Mesenchymal stem cell (in vitro differentiated cells and primary cell): ENCODE results near the gene LUZP1.

Experiments used
- DNase-seq: peaks from one replicate; pipeline ENCODE4 v3.0.0-alpha.2; 2013
- H2AFZ ChIP-seq: one replicate; pipeline ENCODE4 v1.6.1; 2013; ENCODE audit warnings: low read depth, mild to moderate bottlenecking, control low read depth, inconsistent platforms, low read length, moderate library complexity
- H2AK5ac ChIP-seq: 2 replicates; pipeline ENCODE4 v1.6.1; 2013; ENCODE audit warnings: low read length, moderate library complexity, mild to moderate bottlenecking, inconsistent platforms; ENCODE audit not compliant: severe bottlenecking
- H2BK120ac ChIP-seq: one replicate; pipeline ENCODE4 v1.6.1; 2013; ENCODE audit warnings: low read depth, mild to moderate bottlenecking, inconsistent platforms, low read length, moderate library complexity
- H2BK12ac ChIP-seq, 2 experiments: one replicate each; pipeline ENCODE4 v1.6.1; 2013; ENCODE audit warnings: inconsistent platforms in 2 of 2, low read length in 2 of 2, mild to moderate bottlenecking in 2 of 2, moderate library complexity in 2 of 2, control low read depth in 1 of 2
- H2BK15ac ChIP-seq: one replicate; pipeline ENCODE4 v1.6.1; 2013; ENCODE audit warnings: mild to moderate bottlenecking, low read depth, inconsistent platforms; ENCODE audit not compliant: poor library complexity, severe bottlenecking
- H2BK5ac ChIP-seq: 2 replicates; pipeline ENCODE4 v1.6.1; 2013; ENCODE audit warnings: low read depth, mild to moderate bottlenecking, low read length, control low read depth, inconsistent platforms; ENCODE audit not compliant: poor library complexity, severe bottlenecking
- H3K14ac ChIP-seq, 2 experiments: one replicate each; pipeline ENCODE4 v1.6.1; 2013; ENCODE audit warnings: inconsistent platforms in 2 of 2, low read length in 2 of 2, control low read depth in 1 of 2, mild to moderate bottlenecking in 1 of 2, moderate library complexity in 1 of 2
- H3K18ac ChIP-seq, 2 experiments: one replicate each; pipeline ENCODE4 v1.6.1; 2013; ENCODE audit warnings: inconsistent platforms in 2 of 2, low read length in 2 of 2, control low read depth in 1 of 2, low read depth in 1 of 2, mild to moderate bottlenecking in 1 of 2
- H3K23ac ChIP-seq, 2 experiments: one replicate each; pipeline ENCODE4 v1.6.1; 2013; ENCODE audit warnings: inconsistent platforms in 2 of 2, low read length in 2 of 2, mild to moderate bottlenecking in 2 of 2, moderate library complexity in 2 of 2, control low read depth in 1 of 2
- H3K27ac ChIP-seq: 2 replicates; pipeline ENCODE4 v1.5.1; 2013; ENCODE audit warnings: mild to moderate bottlenecking, moderate library complexity, low read length, control low read depth, inconsistent platforms; ENCODE audit not compliant: poor library complexity, severe bottlenecking
- H3K27me3 ChIP-seq, 2 experiments: 2 replicates each; pipeline versions ENCODE4 v1.6.1 to v1.7.0; 2013; ENCODE audit warnings: low read length in 2 of 2, mild to moderate bottlenecking in 2 of 2, moderate library complexity in 2 of 2, control low read depth in 1 of 2, inconsistent platforms in 1 of 2; ENCODE audit not compliant: control insufficient read depth in 1 of 2, insufficient read depth in 1 of 2
- H3K36me3 ChIP-seq, 2 experiments: 2 replicates each; pipeline versions ENCODE4 v1.6.1 to v1.7.0; 2013; ENCODE audit warnings: low read length in 2 of 2, control low read depth in 1 of 2, inconsistent platforms in 1 of 2, low read depth in 1 of 2, mild to moderate bottlenecking in 1 of 2; ENCODE audit not compliant: insufficient read depth in 2 of 2, control insufficient read depth in 1 of 2
- H3K4ac ChIP-seq, 2 experiments: one replicate each; pipeline ENCODE4 v1.6.1; 2013; ENCODE audit warnings: inconsistent platforms in 2 of 2, low read length in 2 of 2, mild to moderate bottlenecking in 2 of 2, moderate library complexity in 2 of 2, control low read depth in 1 of 2, low read depth in 1 of 2
- H3K4me1 ChIP-seq: 2 replicates; pipeline ENCODE4 v1.6.1; 2013; ENCODE audit warnings: low read depth, low read length, control low read depth; ENCODE audit not compliant: control insufficient read depth, insufficient read depth
- H3K4me2 ChIP-seq: 2 replicates; pipeline ENCODE4 v1.6.1; 2013; ENCODE audit warnings: low read length, mild to moderate bottlenecking, inconsistent platforms; ENCODE audit not compliant: poor library complexity, severe bottlenecking
- H3K4me3 ChIP-seq, 2 experiments: 2 replicates each; pipeline versions ENCODE4 v1.5.1 to v1.7.0; 2013; ENCODE audit warnings: low read length in 2 of 2, mild to moderate bottlenecking in 2 of 2, control low read depth in 1 of 2, low read depth in 1 of 2; ENCODE audit not compliant: insufficient read depth in 1 of 2
- H3K79me1 ChIP-seq: replicated peaks from 2 replicates; pipeline ENCODE4 v1.6.1; 2013; ENCODE audit warnings: mild to moderate bottlenecking, control low read depth, low read length, inconsistent platforms; ENCODE audit not compliant: poor library complexity, severe bottlenecking
- H3K9ac ChIP-seq: 2 replicates; pipeline ENCODE4 v1.7.0; 2013; ENCODE audit warnings: mild to moderate bottlenecking, low read length, moderate library complexity
- H3K9me3 ChIP-seq: 2 replicates; pipeline ENCODE4 v1.7.0; 2013; ENCODE audit warnings: mild to moderate bottlenecking, low read length; ENCODE audit not compliant: control insufficient read depth
- H4K8ac ChIP-seq: one replicate; pipeline ENCODE4 v1.6.1; 2013; ENCODE audit warnings: inconsistent platforms, mild to moderate bottlenecking, low read length, moderate library complexity
- H4K91ac ChIP-seq: one replicate; pipeline ENCODE4 v1.6.1; 2013; ENCODE audit warnings: mild to moderate bottlenecking, low read length, inconsistent platforms
- WGBS: methylation state at CpG from one replicate; pipeline ENCODE4 v1.1.7; 2013; ENCODE audit warnings: mixed read lengths; 5-methylcytosine and 5-hydroxymethylcytosine counted together

The LUZP1 gene

GRCh38 chr1:23057301-23057700 lies 111.4 kb downstream of the LUZP1 start:
- Histone ChIP-seq H2BK5ac (no peak overlapping the region), H3K23ac (no peak overlapping the region), H2BK15ac (no peak overlapping the region), H3K27me3 (no peaks in the 10 kb centered on the region), H3K79me1 (peaks cover 22% of the 10 kb centered on the region), H3K4me3 (no peak overlapping the region), H4K8ac (no peak overlapping the region), H3K4ac (no peak overlapping the region), H3K9me3 (no peaks in the 10 kb centered on the region), H3K27ac (no peak overlapping the region), H3K36me3 (peaks cover 12 to 78% of the 10 kb centered on the region in 2 experiments), H2AFZ (no peak overlapping the region), H2BK12ac (no peak overlapping the region), H3K4me1 (no peaks in the 10 kb centered on the region), H4K91ac (no peak overlapping the region), H2BK120ac (no peak overlapping the region), H2AK5ac (no peak overlapping the region), H3K14ac (no peak overlapping the region), H3K18ac (no peak overlapping the region), H3K9ac (no peak overlapping the region), H3K4me2 (no peak overlapping the region)
- over 99% methylated on average over 5 of the region's 5 CpGs for WGBS
- DNase-seq = no peak

GRCh38 chr1:23051290-23051909 lies 117.3 kb downstream of the LUZP1 start:
- H3K14ac ChIP-seq = no peak overlapping the region
- H4K8ac ChIP-seq = no peak overlapping the region
- no peak overlapping the region for H3K27ac ChIP-seq
- H2AFZ ChIP-seq = no peak overlapping the region
- H2BK120ac ChIP-seq = no peak overlapping the region
- no peak for DNase-seq
- H3K4me1 ChIP-seq = no peaks in the 10 kb centered on the region
- no peaks in the 10 kb centered on the region for H3K27me3 ChIP-seq
- H3K79me1 ChIP-seq = peaks cover 23% of the 10 kb centered on the region
- no peak overlapping the region for H3K18ac ChIP-seq
- H3K9me3 ChIP-seq = no peaks in the 10 kb centered on the region
- WGBS = 89% methylated on average over 4 of the region's 4 CpGs
- peaks cover 6 to 46% of the 10 kb centered on the region in 2 experiments for H3K36me3 ChIP-seq
- no peak overlapping the region for H2AK5ac ChIP-seq
- no peak overlapping the region for H3K4me3 ChIP-seq
- H3K4ac ChIP-seq = no peak overlapping the region
- H2BK15ac ChIP-seq = no peak overlapping the region
- H3K9ac ChIP-seq = no peak overlapping the region
- no peak overlapping the region for H3K23ac ChIP-seq
- H2BK12ac ChIP-seq = no peak overlapping the region
- H2BK5ac ChIP-seq = no peak overlapping the region
- H3K4me2 ChIP-seq = no peak overlapping the region
- no peak overlapping the region for H4K91ac ChIP-seq

GRCh38 chr1:23050201-23050600 lies 118.5 kb downstream of the LUZP1 start:
- no peak overlapping the region for H2BK120ac ChIP-seq
- H3K14ac ChIP-seq = no peak overlapping the region
- no peaks in the 10 kb centered on the region for H3K27me3 ChIP-seq
- DNase-seq = no peak
- no peak overlapping the region for H3K18ac ChIP-seq
- H3K79me1 ChIP-seq = peaks cover 23% of the 10 kb centered on the region
- WGBS = 93% methylated on average over 6 of the region's 7 CpGs
- H2BK12ac ChIP-seq = no peak overlapping the region
- no peak overlapping the region for H3K4me2 ChIP-seq
- no peaks in the 10 kb centered on the region for H3K9me3 ChIP-seq
- H2AFZ ChIP-seq = no peak overlapping the region
- H3K4ac ChIP-seq = no peak overlapping the region
- no peak overlapping the region for H3K27ac ChIP-seq
- peaks cover 6 to 39% of the 10 kb centered on the region in 2 experiments for H3K36me3 ChIP-seq
- H2BK15ac ChIP-seq = no peak overlapping the region
- H2AK5ac ChIP-seq = no peak overlapping the region
- no peak overlapping the region for H3K9ac ChIP-seq
- H4K91ac ChIP-seq = no peak overlapping the region
- H3K4me3 ChIP-seq = no peak overlapping the region
- H3K4me1 ChIP-seq = no peaks in the 10 kb centered on the region
- H3K23ac ChIP-seq = no peak overlapping the region
- H4K8ac ChIP-seq = no peak overlapping the region
- H2BK5ac ChIP-seq = no peak overlapping the region

- H4K8ac ChIP-seq = no peak overlapping the region
These were observed 124.6 kb downstream of the LUZP1 start for GRCh38 chr1:23044035-23044434.

More at GRCh38 chr1:23044035-23044434, 124.6 kb downstream of the LUZP1 start:
- Histone ChIP-seq H3K9ac (no peak overlapping the region), H2BK12ac (no peak overlapping the region), H3K79me1 (peaks cover 14% of the 10 kb centered on the region), H4K91ac (no peak overlapping the region), H3K4me1 (no peaks in the 10 kb centered on the region), H3K9me3 (no peaks in the 10 kb centered on the region), H3K36me3 (peaks cover 0 to 3% of the 10 kb centered on the region in 2 experiments), H2AK5ac (no peak overlapping the region), H2AFZ (no peak overlapping the region), H3K14ac (no peak overlapping the region), H3K27ac (no peak overlapping the region), H3K4me2 (no peak overlapping the region), H2BK5ac (no peak overlapping the region), H2BK15ac (no peak overlapping the region), H3K18ac (no peak overlapping the region), H3K27me3 (no peaks in the 10 kb centered on the region), H3K4ac (no peak overlapping the region), H2BK120ac (no peak overlapping the region), H3K23ac (no peak overlapping the region), H3K4me3 (no peak overlapping the region)
- WGBS = 100% methylated on average over 1 of the region's 3 CpGs
- no peak for DNase-seq
